GM12891 (cell line): ENCODE data around the gene FRMD3.

ENCODE experiments used
- PAX5 ChIP-seq: IDR thresholded peaks from 2 replicates; pipeline ENCODE4 v1.6.1; 2011; ENCODE audit warnings: low read length, moderate library complexity, mild to moderate bottlenecking; ENCODE audit not compliant: insufficient read depth, severe bottlenecking
- POLR2A ChIP-seq: IDR thresholded peaks from 2 replicates; pipeline ENCODE4 v1.6.1; 2011; ENCODE audit warnings: low read depth, low read length, control low read depth
- POLR2AphosphoS5 ChIP-seq: IDR thresholded peaks from 2 replicates; pipeline ENCODE4 v1.6.1; 2011; ENCODE audit warnings: low read depth, low read length, control low read depth
- POU2F2 ChIP-seq: IDR thresholded peaks from 2 replicates; pipeline ENCODE4 v1.6.1; 2011; ENCODE audit warnings: low read depth, mild to moderate bottlenecking, control low read depth, low read length, moderate library complexity
- TAF1 ChIP-seq: IDR thresholded peaks from 2 replicates; pipeline ENCODE4 v1.6.1; 2011; ENCODE audit warnings: low read depth, low read length, control low read depth

DNA sequence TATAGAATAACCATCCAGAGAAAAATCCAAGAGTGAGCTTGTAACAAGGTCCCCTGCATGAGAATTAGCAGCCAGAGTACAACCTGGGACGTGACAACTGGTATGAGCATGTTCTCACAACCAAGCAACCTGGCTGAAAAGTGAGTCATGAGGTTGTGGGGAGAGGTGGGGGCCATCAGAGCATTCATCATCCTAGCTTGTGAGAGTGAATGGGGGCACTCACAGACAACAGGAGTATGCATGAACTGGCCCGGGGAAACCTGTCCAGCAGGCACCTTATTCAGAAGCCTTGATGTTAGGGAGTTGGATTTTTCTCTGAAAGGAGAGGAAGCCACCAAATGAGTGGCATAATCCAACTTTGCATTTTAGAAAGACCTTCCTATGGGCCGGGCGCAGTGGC is 113.0 kb downstream of the FRMD3 start:
- no peak for TF ChIP-seq POLR2A
- TF ChIP-seq POLR2AphosphoS5 = no peak
- no peak for TF ChIP-seq TAF1
- no peak for TF ChIP-seq POU2F2
- no peak for TF ChIP-seq PAX5
